Neural progenitor cell (in vitro differentiated cells): ENCODE data around the gene SMOC2.

ENCODE experiments used
- EZH2 ChIP-seq: fragments of 200-600 bp; sonication (generic); IDR thresholded peaks from 2 replicates; pipeline ENCODE4 v1.6.1; 2017; ENCODE audit warnings: antibody characterized with exemption, mild to moderate bottlenecking, moderate library complexity
- TF ChIP-seq, protein P1 (sequence below): fragments of 200-600 bp; sonication (generic); IDR thresholded peaks from 2 replicates; pipeline ENCODE4 v1.5.1; 2017; ENCODE audit warnings: antibody characterized with exemption, mild to moderate bottlenecking

DNA sequence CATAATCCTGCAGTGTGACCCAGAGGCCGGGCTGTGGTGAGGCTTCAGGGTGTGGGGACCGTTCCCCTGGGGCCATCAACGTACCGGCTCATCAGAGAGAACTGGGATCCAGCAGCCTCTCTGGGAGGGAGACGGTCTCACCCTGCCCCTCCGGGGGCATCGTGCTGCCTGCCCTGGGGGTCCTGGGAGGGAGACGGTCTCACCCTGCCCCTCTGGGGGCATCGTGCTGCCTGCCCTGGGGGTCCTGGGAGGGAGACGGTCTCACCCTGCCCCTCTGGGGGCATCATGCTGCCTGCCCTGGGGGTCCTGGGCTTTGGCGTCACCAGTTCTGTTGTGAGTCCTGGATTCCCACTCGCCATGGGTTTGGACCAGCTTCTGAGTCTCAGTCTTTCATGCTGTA lies 17.1 kb downstream of the SMOC2 start:
- TF ChIP-seq, protein P1, sequence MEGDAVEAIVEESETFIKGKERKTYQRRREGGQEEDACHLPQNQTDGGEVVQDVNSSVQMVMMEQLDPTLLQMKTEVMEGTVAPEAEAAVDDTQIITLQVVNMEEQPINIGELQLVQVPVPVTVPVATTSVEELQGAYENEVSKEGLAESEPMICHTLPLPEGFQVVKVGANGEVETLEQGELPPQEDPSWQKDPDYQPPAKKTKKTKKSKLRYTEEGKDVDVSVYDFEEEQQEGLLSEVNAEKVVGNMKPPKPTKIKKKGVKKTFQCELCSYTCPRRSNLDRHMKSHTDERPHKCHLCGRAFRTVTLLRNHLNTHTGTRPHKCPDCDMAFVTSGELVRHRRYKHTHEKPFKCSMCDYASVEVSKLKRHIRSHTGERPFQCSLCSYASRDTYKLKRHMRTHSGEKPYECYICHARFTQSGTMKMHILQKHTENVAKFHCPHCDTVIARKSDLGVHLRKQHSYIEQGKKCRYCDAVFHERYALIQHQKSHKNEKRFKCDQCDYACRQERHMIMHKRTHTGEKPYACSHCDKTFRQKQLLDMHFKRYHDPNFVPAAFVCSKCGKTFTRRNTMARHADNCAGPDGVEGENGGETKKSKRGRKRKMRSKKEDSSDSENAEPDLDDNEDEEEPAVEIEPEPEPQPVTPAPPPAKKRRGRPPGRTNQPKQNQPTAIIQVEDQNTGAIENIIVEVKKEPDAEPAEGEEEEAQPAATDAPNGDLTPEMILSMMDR, result no peak
- no peak for TF ChIP-seq EZH2
